Esophagus squamous epithelium (tissue), 5 donors: Measurements from ENCODE around the gene MTRR. TPM values are rescaled to one million over a fixed set of nuclear protein-coding genes. Genes with fewer than 3 reads are reported as not detected.
A peak's percentile ranks its signal among the peaks of the same experiment; 100 is the strongest.

Source experiments
- DNase-seq: peaks from one replicate; lab custom pipeline; 2025; lab: John Stamatoyannopoulos, UW
- H3K27ac ChIP-seq, 4 donors: fragments of 200-600 bp; sonication (generic); one replicate each; pipeline ENCODE4 v1.5.1; 2016 to 2019; ENCODE audit warnings: mild to moderate bottlenecking in 1 of 4
- H3K27me3 ChIP-seq, 4 donors: fragments of 200-600 bp; sonication (generic); 1 replicate in 3 of 4; 2 replicates in 1 of 4; pipeline versions ENCODE4 v1.5.1 to v1.6.0; 2017 to 2021; ENCODE audit warnings: antibody characterized with exemption in 1 of 4
- H3K36me3 ChIP-seq, 3 donors: fragments of 200-600 bp; sonication (generic); one replicate each; pipeline ENCODE4 v1.5.1; 2016 to 2019
- H3K4me1 ChIP-seq, 3 donors: fragments of 200-600 bp; sonication (generic); one replicate each; pipeline ENCODE4 v1.5.1; 2017 to 2019
- H3K4me3 ChIP-seq, 4 donors: fragments of 200-600 bp; sonication (generic); 1 replicate in 3 of 4; 2 replicates in 1 of 4; pipeline ENCODE4 v1.5.1; 2016 to 2019; ENCODE audit warnings: mild to moderate bottlenecking in 2 of 4, moderate library complexity in 1 of 4
- H3K9me3 ChIP-seq, 3 donors: fragments of 200-600 bp; sonication (generic); one replicate each; pipeline ENCODE4 v1.5.1; 2016 to 2019
- CTCF ChIP-seq, 6 experiments: fragments of 450-650 bp in 4 of 6; fragments of 200-600 bp in 2 of 6; sonication (generic) in 2 of 6; IDR thresholded peaks; one replicate each; pipeline ENCODE4 v1.5.1; 2016 to 2019; ENCODE audit warnings: antibody characterized with exemption in 6 of 6, mild to moderate bottlenecking in 4 of 6, moderate library complexity in 4 of 6
- POLR2A ChIP-seq, 4 donors: fragments of 450-650 bp; IDR thresholded peaks; one replicate each; pipeline ENCODE4 v1.6.1; 2017; ENCODE audit warnings: antibody characterized with exemption in 4 of 4, mild to moderate bottlenecking in 4 of 4, moderate library complexity in 3 of 4
- WGBS, 2 donors: methylation state at CpG; one replicate each; pipeline ENCODE4 v1.1.5; 2018; 5-methylcytosine and 5-hydroxymethylcytosine counted together
- intact Hi-C: fragments of 100-400 bp; cut with DNase I; formaldehyde crosslinking; loops from one replicate; pipeline ENCODE4 v1.15.0; 2022
- total RNA-seq, 4 donors: library from RNA; depleted of rRNA; stranded (reverse); fragments of >200 nt; gene quantifications; one replicate each; pipeline ENCODE4 v1.1.0, GENCODE V29; 2016
- donor health status: DM: yes; HTN: yes; CAD: no.

Gene MTRR
- total RNA-seq, 4 donors from 2014 or later = 12.7 to 33.2 (median 21.0) TPM

GRCh38 chr5:7925961-7926695 is 57.2 kb downstream of the MTRR start:
- intact Hi-C loops = no loop called here
- no peak for DNase-seq

GRCh38 chr5:7926720-7927119 is 57.8 kb downstream of the MTRR start:
- Histone ChIP-seq H3K4me1 (no peaks in the 10 kb centered on the region), H3K27ac (no peak overlapping the region), H3K9me3 (no peaks in the 10 kb centered on the region), H3K4me3 (no peak overlapping the region), H3K27me3 (peaks cover 0 to 4% (median 0%) of the 10 kb centered on the region in 4 donors), H3K36me3 (no peaks in the 10 kb centered on the region)
- WGBS, 2 donors = 77 to 94% methylated on average over 3 to 5 of the region's 6 CpGs
- intact Hi-C loops = no loop called here
- TF ChIP-seq POLR2A (IDR thresholded peaks at IDR 0.05) (no peak), CTCF (IDR thresholded peaks at IDR 0.05) (no peak)
- no peak for DNase-seq

More at GRCh38 chr5:7925961-7926695, 57.2 kb downstream of the MTRR start:
- H3K4me3 ChIP-seq = no peak overlapping the region
- H3K9me3 ChIP-seq = no peaks in the 10 kb centered on the region
- WGBS, 2 donors = 59 to 62% methylated on average over 4 to 6 of the region's 7 CpGs
- TF ChIP-seq POLR2A (IDR thresholded peaks at IDR 0.05) = no peak
- TF ChIP-seq CTCF (IDR thresholded peaks at IDR 0.05) = no peak
- no peaks in the 10 kb centered on the region for H3K36me3 ChIP-seq
- no peak overlapping the region for H3K27ac ChIP-seq
- no peaks in the 10 kb centered on the region for H3K4me1 ChIP-seq
- peaks cover 0 to 4% (median 0%) of the 10 kb centered on the region in 4 donors for H3K27me3 ChIP-seq

GRCh38 chr5:7927466-7928375 is 58.8 kb downstream of the MTRR start:
- no peak for DNase-seq
- H3K27ac ChIP-seq = no peak overlapping the region
- no peaks in the 10 kb centered on the region for H3K9me3 ChIP-seq
- H3K27me3 ChIP-seq = peaks cover 0 to 4% (median 0%) of the 10 kb centered on the region in 4 donors
- no peaks in the 10 kb centered on the region for H3K4me1 ChIP-seq
- H3K36me3 ChIP-seq = no peaks in the 10 kb centered on the region
- intact Hi-C loops = no loop called here
- WGBS, 2 donors = 40 to 49% methylated on average over 18 to 23 of the region's 26 CpGs
- TF ChIP-seq POLR2A (IDR thresholded peaks at IDR 0.05) (no peak), CTCF (IDR thresholded peaks at IDR 0.05) (peak; percentile 25 to 73 (median 58))
- no peak overlapping the region for H3K4me3 ChIP-seq

- no peaks in the 10 kb centered on the region for H3K9me3 ChIP-seq
- TF ChIP-seq POLR2A (IDR thresholded peaks at IDR 0.05) = no peak
- no peak for TF ChIP-seq CTCF (IDR thresholded peaks at IDR 0.05)
- intact Hi-C loops = no loop called here
- H3K4me1 ChIP-seq = no peaks in the 10 kb centered on the region
- WGBS, 2 donors = 44 to 47% methylated on average over 5 of the region's 5 CpGs
- no peaks in the 10 kb centered on the region for H3K36me3 ChIP-seq
- no peak overlapping the region for H3K4me3 ChIP-seq
- H3K27ac ChIP-seq = no peak overlapping the region
- peaks cover 0 to 4% (median 0%) of the 10 kb centered on the region in 4 donors for H3K27me3 ChIP-seq
- no peak for DNase-seq
Measured at GRCh38 chr5:7930011-7930410, 61.1 kb downstream of the MTRR start.

- Histone ChIP-seq H3K36me3 (no peaks in the 10 kb centered on the region), H3K27ac (no peak overlapping the region), H3K27me3 (no peaks in the 10 kb centered on the region), H3K4me1 (peaks cover 0 to 19% (median 0%) of the 10 kb centered on the region in 3 donors), H3K4me3 (no peak overlapping the region), H3K9me3 (no peaks in the 10 kb centered on the region)
- WGBS, 2 donors = 28 to 52% methylated on average over 3 of the region's 3 CpGs
- TF ChIP-seq POLR2A (IDR thresholded peaks at IDR 0.05) = no peak
- no peak for TF ChIP-seq CTCF (IDR thresholded peaks at IDR 0.05)
- intact Hi-C loops = no loop called here
- no peak for DNase-seq
Measured at GRCh38 chr5:7941692-7942091, 72.7 kb downstream of the MTRR start.
